GM12874 (cell line): ENCODE measurements around the gene RAB3GAP1.

Experiments
- TF ChIP-seq, protein P1 (sequence below): IDR thresholded peaks from 2 replicates; pipeline ENCODE4 v1.5.1; 2011; ENCODE audit warnings: low read depth, mild to moderate bottlenecking, control low read depth, low read length, moderate library complexity; ENCODE audit not compliant: insufficient read depth

RAB3GAP1 gene

DNA sequence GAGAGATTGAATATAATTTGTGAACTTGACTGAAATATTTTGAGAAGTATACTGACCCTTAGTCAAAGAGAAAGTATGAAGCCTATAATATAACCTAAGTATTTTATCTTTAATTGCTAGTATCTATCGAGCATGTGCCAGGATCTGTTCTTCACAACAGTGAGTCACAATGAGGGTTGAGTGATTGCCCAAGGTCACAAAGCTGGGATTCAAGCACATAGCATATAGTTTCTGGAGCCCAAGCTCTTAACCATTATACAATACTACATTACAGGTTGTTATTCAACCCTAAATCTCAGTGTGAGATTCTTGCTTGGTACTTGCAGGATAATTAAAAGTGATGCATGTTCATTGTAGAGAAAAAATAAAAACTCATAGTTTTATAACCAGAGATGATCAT is 97.2 kb downstream of the RAB3GAP1 start:
- TF ChIP-seq, protein P1, sequence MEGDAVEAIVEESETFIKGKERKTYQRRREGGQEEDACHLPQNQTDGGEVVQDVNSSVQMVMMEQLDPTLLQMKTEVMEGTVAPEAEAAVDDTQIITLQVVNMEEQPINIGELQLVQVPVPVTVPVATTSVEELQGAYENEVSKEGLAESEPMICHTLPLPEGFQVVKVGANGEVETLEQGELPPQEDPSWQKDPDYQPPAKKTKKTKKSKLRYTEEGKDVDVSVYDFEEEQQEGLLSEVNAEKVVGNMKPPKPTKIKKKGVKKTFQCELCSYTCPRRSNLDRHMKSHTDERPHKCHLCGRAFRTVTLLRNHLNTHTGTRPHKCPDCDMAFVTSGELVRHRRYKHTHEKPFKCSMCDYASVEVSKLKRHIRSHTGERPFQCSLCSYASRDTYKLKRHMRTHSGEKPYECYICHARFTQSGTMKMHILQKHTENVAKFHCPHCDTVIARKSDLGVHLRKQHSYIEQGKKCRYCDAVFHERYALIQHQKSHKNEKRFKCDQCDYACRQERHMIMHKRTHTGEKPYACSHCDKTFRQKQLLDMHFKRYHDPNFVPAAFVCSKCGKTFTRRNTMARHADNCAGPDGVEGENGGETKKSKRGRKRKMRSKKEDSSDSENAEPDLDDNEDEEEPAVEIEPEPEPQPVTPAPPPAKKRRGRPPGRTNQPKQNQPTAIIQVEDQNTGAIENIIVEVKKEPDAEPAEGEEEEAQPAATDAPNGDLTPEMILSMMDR, result no peak

DNA sequence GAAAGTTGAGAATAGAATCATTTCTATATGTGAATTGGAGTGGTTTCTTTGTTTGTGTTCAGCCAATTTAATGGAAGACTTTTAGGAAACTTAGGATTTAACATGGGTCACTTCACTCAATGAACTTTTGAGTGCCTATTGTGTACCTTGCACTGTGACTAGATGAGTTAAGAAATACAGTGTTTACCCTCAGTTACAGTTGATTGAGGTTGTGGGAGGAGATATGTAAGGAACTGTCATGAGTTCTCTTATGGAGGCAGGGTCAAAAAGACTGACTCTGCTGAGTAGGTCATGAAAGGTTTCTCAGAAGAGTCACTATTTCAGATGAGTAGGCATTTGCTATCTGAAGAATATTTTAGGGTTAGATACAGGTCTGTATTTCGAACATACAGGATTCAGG is 98.6 kb downstream of the RAB3GAP1 start:
- TF ChIP-seq, protein P1, result no peak

DNA sequence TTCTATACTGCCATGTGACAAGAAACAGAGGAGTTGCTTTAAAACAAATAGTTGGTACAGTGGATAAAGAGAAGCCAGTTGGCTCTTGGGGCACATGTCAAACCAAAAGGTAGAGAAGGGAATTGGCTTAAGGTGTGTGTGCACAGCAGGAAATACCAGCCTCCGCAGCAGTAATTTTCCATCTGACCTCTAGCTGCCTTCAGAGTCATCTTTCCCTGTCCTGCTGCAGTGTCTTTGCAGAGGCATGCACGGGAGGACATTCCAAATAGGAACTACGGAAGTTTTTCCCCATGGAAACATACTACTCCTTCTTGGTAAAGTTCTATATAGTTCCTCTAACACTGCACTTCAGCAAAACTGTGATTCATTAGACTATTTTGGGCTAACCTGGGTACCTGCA is 99.5 kb downstream of the RAB3GAP1 start:
- TF ChIP-seq, protein P1, result no peak

DNA sequence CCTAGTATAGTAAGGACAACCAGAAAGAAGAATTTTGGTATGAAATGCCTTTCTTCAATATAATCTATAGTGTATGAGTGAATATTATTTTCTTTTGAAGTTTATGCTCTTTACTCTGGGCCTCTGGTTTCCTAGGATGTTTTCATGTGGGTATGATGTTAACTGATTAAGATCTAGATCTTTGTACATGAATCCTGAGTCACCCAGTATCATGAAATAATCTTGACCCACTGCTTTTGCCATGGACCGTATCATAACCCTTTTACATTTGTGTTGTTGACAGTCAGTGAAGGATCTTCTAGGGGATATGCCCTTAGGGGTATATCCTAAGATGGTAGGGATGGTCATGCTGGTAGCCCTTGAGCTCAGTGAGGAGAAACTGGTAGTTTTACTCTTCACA is 100.3 kb downstream of the RAB3GAP1 start:
- TF ChIP-seq, protein P1, result no peak

DNA sequence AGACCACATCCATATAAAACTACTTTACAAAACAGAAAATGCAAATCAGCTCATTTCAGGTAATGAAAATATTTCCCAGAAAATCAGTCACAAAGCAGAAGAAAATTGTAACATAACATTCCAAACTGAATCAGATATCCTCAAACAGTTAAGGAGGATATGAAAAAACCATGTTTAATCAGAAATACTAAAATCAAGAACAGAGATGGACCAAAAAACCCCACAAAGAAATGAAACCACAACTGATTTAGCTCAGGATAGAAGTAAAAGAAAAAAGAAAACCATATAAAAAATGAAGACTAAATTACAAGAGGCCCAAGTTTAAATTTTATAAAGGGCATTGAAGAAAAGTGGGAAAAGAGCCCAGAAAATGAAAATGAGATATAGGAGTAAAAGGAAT is 102.9 kb downstream of the RAB3GAP1 start:
- TF ChIP-seq, protein P1, result no peak

DNA sequence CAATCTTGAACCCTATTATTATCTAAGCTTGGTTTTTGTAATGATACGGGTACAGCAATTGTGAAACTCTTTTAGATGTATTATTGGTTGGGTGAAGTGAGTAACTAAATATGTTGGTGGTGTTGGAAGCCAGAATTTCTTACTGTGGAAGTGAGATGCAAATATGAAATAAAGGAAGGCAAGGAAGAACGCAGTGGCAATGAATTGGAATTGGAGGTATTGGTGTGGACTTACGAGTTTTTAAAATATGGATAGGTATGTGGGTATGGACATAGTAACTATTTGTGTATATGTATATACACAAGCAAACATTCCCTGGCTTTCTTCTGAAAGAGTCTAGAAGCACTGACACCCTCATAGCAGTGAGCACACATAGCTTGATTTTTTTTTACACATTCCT is 105.8 kb downstream of the RAB3GAP1 start:
- TF ChIP-seq, protein P1, result no peak

DNA sequence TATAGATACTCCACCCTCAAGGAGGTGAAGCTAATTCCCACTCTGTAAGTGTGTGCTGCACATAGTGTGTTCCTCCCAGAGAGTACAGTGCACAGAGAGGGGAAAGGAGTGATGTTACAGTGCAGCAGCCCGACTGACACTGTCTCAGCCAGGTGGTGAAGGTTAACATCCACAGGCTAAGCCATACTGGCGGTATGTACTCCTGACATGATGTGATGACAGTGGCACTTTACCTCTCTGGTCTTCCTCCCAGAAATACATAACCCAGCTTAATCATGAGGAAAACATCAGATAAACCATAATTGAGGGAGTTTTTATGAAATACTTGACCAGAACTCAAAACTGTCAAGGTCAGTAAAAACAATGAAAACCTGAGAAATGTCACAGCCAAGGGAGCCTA is 107.1 kb downstream of the RAB3GAP1 start:
- TF ChIP-seq, protein P1, result no peak

DNA sequence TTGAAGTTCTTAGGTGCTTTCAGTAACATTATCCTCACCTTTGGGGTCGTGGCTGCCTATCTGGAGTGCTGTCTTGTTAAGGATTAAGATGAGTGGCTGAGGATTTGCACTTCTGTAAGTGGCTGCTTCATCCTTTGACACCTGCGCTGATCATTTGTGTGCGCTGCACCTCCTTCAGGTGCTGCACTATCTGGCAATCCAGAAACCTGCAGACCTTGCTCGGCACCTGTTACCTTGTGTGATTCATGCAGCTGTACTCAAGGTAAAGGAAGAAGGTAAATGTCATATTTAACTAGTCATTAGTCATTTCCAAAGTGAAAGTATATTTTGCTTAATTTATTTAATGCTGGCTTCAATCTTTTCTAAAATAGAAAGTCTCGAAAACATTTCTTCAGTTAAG is 110.3 kb downstream of the RAB3GAP1 start:
- TF ChIP-seq, protein P1, result no peak
